LoVo (cell line): Measurements from ENCODE around the gene FAAH2.
A peak's percentile ranks its signal among the peaks of the same experiment; 100 is the strongest.
"Not testable (repeated sequence)": the region's sequence is repeated elsewhere in the genome, so short reads cannot be mapped to it uniquely, and the experiment has no call there.

Source experiments
- DNase-seq: peaks from one replicate; pipeline ENCODE4 v3.0.0-alpha.2; 2016; ENCODE audit warnings: low spot score

The FAAH2 gene

GRCh38 chrX:57286507-57287251 lies at the start of gene FAAH2:
Gene FAAH2 (plus strand): TSS chrX:57286706. CDS start chrX:57286826, 120 bp downstream.
- peak; percentile 61 for DNase-seq

GRCh38 chrX:57241967-57242366 lies 44.5 kb upstream of the FAAH2 start:
- DNase-seq, result no peak

GRCh38 chrX:57251965-57252364 lies 34.5 kb upstream of the FAAH2 start:
- DNase-seq, result no peak

GRCh38 chrX:57265126-57265525 lies 21.4 kb upstream of the FAAH2 start:
- DNase-seq, result no peak

GRCh38 chrX:57266275-57266674 lies 20.2 kb upstream of the FAAH2 start:
- DNase-seq, result no peak

- no peak for DNase-seq
Observed at GRCh38 chrX:57266871-57267270, 19.6 kb upstream of the FAAH2 start.

- no peak for DNase-seq
Observed at GRCh38 chrX:57267308-57267707, 19.2 kb upstream of the FAAH2 start.

- DNase-seq, result no peak
Observed at GRCh38 chrX:57270980-57271379, 15.5 kb upstream of the FAAH2 start.

GRCh38 chrX:57282568-57282967 lies 3.9 kb upstream of the FAAH2 start:
- no peak for DNase-seq

GRCh38 chrX:57285001-57285400 lies 1.5 kb upstream of the FAAH2 start:
- no peak for DNase-seq

- DNase-seq, result no peak
Observed at GRCh38 chrX:57289089-57289488, 2.6 kb downstream of the FAAH2 start.

GRCh38 chrX:57294961-57295360 lies 8.5 kb downstream of the FAAH2 start:
- no peak for DNase-seq

- not testable (repeated sequence) for DNase-seq
Observed at GRCh38 chrX:57295679-57296078, 9.2 kb downstream of the FAAH2 start.

GRCh38 chrX:57313583-57314215 lies 27.2 kb downstream of the FAAH2 start:
- no peak for DNase-seq

GRCh38 chrX:57329008-57329407 lies 42.5 kb downstream of the FAAH2 start:
- DNase-seq, result no peak

- DNase-seq, result not testable (repeated sequence)
Observed at GRCh38 chrX:57335790-57336189, 49.3 kb downstream of the FAAH2 start.

GRCh38 chrX:57353472-57354132 lies 67.1 kb downstream of the FAAH2 start:
- no peak for DNase-seq

- no peak for DNase-seq
Observed at GRCh38 chrX:57364145-57364544, 77.6 kb downstream of the FAAH2 start.

GRCh38 chrX:57366430-57366829 lies 79.9 kb downstream of the FAAH2 start:
- DNase-seq, result no peak

GRCh38 chrX:57367649-57368048 lies 81.1 kb downstream of the FAAH2 start:
- no peak for DNase-seq

- DNase-seq, result no peak
Observed at GRCh38 chrX:57368158-57368557, 81.7 kb downstream of the FAAH2 start.

- DNase-seq, result no peak
Observed at GRCh38 chrX:57379296-57379695, 92.8 kb downstream of the FAAH2 start.
